Astrocyte of the cerebellum (primary cell): ENCODE measurements around the gene KHNYN.

Experiments
- DNase-seq: peaks from one replicate; pipeline ENCODE4 v3.0.0-alpha.2; 2011; ENCODE audit warnings: low read depth
- H3K4me3 ChIP-seq: 2 replicates; pipeline ENCODE4 v1.5.1; 2011; ENCODE audit warnings: mild to moderate bottlenecking, low read depth, low read length, moderate library complexity
- in situ Hi-C: cut with HindIII; loops from 2 replicates; pipeline ENCODE4 v1.10.0; 2017; ENCODE audit warnings: low sequenced_read_pairs
- TF ChIP-seq, protein P1 (sequence below): IDR thresholded peaks from 2 replicates; pipeline ENCODE4 v1.5.1; 2012; ENCODE audit warnings: low read length, low read depth, moderate library complexity, mild to moderate bottlenecking; ENCODE audit errors: missing control alignments

The KHNYN gene

DNA sequence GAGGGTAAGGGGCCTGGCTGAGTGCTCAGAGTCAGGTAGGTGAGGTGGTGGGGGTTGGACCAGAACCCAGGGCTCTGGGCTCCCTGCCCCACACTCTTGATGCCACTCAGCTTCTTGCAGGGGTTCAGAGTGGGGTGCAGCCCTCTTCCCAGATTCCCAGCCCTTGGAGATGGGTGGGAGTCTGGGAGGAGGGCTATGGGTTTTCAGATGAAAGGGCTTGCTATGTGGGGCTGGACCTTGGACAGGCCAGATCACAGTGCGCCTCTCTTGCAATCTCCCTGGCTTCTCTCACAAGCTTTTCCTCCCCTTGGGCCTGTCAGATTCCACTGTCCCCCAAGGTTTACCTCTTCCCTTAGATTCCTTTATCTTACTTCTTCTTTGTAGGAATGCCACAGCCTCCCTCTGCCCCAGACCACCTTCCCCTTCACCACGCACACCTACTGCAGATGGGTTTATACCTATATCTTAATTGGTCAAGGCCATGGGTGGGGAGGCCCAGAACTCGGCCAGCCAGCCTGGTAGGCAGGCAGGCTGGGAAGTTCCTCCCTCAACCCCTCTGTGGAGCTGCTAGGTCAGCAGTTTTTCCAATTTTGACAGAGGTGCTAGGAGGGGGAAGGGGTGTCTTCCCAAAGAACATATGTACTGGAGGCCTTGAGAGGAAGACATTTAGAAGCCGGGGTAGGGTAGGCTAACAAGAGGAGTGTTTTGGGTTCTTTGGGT is 29.6 kb upstream of the KHNYN start:
- peak overlapping the region; percentile 57 for H3K4me3 ChIP-seq
- TF ChIP-seq, protein P1, sequence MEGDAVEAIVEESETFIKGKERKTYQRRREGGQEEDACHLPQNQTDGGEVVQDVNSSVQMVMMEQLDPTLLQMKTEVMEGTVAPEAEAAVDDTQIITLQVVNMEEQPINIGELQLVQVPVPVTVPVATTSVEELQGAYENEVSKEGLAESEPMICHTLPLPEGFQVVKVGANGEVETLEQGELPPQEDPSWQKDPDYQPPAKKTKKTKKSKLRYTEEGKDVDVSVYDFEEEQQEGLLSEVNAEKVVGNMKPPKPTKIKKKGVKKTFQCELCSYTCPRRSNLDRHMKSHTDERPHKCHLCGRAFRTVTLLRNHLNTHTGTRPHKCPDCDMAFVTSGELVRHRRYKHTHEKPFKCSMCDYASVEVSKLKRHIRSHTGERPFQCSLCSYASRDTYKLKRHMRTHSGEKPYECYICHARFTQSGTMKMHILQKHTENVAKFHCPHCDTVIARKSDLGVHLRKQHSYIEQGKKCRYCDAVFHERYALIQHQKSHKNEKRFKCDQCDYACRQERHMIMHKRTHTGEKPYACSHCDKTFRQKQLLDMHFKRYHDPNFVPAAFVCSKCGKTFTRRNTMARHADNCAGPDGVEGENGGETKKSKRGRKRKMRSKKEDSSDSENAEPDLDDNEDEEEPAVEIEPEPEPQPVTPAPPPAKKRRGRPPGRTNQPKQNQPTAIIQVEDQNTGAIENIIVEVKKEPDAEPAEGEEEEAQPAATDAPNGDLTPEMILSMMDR: no peak
- DNase-seq: no peak
- in situ Hi-C loops: no loop called here

DNA sequence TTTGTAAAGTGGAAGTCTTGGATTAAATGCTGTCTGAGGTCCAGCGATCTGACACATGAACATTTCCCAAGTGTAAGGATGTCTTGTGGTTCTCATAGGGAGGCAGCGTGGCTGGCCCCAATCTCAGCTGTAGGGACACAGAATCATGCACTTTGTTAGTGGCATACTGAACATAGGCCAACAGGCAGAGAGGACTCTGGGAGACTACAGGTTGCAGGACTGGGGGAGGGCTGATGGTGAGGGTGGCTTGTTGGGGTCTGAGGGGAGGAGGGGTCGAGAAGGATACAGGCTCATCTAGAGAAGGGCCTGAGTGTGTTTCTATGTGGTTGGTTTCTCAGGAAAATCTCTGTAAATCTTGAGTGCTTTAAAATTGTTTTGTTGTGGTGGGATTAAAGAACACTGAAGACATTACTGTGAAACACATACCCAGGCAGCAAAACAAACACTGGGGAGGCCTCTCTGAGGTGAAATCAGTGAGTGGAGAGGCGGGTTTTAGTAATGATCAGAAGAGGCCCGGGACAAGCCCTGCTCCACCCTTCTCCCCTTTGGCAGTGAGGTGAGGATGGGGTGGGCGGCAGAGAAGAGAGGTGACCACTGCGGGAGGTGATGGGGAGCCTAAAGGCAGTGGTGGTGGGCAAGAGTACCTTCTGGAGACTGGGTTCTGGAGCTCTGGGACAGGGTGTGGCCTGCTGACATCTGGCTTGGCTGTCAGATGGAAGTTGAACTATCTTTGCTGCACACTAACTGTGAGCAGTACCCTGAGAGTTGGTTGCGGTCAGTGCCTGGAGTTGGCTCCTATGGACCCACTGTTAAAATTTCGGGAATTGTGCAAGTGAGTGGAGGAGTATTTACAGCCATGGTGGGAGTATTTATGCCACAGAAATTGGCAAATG is 27.7 kb upstream of the KHNYN start:
- in situ Hi-C loops: no loop called here
- TF ChIP-seq, protein P1: no peak
- no peak overlapping the region for H3K4me3 ChIP-seq
- no peak for DNase-seq

DNA sequence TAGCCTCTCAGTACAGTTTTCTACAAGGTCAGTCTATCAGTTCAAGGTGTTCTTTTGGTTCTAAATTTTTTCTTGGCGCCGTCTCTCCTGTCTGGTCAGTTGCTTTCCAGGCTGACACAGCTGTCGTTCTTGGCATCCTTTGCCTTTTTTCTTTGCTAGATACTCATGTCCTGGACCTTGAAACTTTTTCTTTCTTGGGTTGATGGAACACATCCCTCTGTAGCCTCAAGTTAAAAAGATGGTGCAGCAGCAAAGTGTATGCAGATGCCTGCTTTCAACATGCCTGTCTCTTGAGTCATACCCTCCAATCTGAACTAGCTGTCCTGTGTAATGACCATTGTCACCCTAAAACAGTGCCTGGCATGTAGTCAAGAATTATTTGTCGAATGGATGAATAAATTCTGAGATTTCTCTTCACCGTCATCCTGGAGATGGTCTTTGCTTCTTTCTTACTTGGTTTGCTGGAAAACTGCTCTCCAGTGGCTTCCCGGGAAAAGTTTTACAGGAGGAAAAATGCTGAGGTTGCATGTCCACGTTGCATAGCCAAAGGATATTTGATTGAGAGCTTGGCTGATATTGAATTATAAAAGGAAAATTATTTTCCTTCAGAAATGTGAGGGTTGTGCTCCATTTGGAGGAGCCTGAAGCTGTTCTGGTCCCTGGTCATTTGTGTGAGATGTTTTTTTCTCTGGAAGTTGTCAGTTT is 26.3 kb upstream of the KHNYN start:
- in situ Hi-C loops: no loop called here
- no peak overlapping the region for H3K4me3 ChIP-seq
- no peak for DNase-seq
- TF ChIP-seq, protein P1: no peak

DNA sequence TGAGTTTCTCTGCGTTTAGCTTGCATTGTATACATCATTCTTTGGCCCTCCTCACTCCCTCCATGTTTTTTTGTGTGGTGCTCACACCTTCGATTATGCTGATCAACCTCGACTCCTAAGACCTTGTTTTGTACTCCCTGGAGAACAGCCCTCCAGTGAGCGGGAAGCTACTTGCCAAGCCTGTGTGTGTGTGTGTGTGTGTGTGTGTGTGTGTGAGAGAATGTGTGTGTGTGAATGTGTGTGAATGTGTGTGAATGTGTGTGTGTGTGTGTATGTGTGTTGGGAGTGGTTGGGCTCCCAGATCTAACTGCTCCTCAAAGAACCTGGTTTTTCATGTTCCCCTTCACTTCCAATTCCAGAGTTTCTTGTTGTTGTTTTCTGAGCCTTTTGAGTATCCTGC is 24.9 kb upstream of the KHNYN start:
- DNase-seq: no peak
- TF ChIP-seq, protein P1: no peak
- no peak overlapping the region for H3K4me3 ChIP-seq
- in situ Hi-C loops: no loop called here

DNA sequence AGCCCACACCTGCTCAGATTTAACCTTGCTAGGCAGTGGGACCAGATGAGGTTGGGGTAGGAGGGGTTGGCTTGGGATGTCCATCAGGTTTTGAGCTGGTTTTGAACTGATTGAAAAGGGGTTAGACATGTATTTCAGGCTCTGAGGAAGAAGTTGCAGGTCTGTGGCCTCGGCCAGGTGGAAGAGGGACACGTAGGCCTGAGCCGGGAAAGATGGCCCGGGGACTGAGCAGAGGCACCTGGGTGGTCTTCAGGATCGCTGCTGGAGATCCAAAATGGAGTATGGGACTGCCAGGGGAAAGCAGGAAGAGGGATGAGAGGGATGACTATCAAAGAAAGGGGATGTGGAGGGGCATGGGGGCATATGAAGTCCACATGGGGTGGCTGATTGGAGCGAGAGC is 23.3 kb upstream of the KHNYN start:
- H3K4me3 ChIP-seq: no peak overlapping the region
- in situ Hi-C loops: no loop called here
- no peak for DNase-seq
- TF ChIP-seq, protein P1: no peak

DNA sequence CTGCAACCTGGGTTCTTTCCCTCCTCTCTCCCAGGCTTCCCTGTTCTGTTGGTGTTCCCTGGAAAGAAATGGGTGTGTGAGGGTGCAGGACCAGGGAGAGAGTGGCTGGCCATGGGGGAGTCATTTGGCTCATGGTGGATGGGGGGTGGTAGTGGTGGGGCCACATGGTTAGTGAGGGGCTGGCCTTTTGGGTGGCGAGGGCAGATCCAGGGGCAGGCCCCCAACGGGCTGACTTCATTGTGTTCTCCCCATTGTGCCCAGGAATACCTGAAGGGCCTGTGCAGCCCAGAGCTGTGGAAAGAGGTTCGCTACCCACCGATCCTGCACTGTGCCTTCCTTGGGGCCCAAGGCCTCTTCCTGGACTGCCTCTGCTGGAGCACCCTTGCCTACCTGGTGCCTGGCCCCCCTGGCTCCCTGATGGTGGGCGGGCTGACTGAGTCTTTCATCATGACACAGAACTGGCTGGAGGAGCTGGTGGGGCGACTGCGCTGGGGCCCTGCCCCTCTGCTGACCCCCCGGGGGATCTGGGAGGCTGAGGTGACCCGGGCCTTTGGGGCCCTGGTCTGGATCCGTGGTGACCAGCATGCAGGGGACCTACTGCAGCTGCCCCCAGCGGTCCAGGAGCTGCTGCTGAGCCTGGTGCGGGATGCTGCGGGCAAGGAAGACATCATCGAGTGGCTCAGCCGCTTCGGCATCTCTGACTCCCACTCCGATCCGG is 22.0 kb upstream of the KHNYN start:
- in situ Hi-C loops: no loop called here
- no peak overlapping the region for H3K4me3 ChIP-seq
- no peak for DNase-seq
- TF ChIP-seq, protein P1: no peak
